MM.1S (cell line): ENCODE measurements around the gene HMGA1.
"Not testable (repeated sequence)": the region's sequence is repeated elsewhere in the genome, so short reads cannot be mapped to it uniquely, and the experiment has no call there.

Experiments
- CTCF ChIP-seq: fragments of 300-600 bp; sonication (generic); IDR thresholded peaks from 2 replicates; pipeline ENCODE4 v1.5.1; 2016; ENCODE audit warnings: antibody characterized with exemption, low read length, mixed read lengths
- EZH2phosphoT487 ChIP-seq: fragments of 300-600 bp; sonication (generic); IDR thresholded peaks from 2 replicates; pipeline ENCODE4 v1.6.1; 2018; ENCODE audit warnings: antibody characterized with exemption, low read length

DNA sequence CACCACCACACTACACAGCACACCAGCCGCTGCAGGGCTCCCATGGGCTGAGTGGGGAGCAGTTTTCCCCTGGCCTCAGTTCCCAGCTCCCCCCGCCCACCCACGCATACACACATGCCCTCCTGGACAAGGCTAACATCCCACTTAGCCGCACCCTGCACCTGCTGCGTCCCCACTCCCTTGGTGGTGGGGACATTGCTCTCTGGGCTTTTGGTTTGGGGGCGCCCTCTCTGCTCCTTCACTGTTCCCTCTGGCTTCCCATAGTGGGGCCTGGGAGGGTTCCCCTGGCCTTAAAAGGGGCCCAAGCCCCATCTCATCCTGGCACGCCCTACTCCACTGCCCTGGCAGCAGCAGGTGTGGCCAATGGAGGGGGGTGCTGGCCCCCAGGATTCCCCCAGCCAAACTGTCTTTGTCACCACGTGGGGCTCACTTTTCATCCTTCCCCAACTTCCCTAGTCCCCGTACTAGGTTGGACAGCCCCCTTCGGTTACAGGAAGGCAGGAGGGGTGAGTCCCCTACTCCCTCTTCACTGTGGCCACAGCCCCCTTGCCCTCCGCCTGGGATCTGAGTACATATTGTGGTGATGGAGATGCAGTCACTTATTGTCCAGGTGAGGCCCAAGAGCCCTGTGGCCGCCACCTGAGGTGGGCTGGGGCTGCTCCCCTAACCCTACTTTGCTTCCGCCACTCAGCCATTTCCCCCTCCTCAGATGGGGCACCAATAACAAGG, 8.5 kb downstream of the HMGA1 start:
- not testable (repeated sequence) for TF ChIP-seq CTCF, EZH2phosphoT487
